GM21737 (cell line): ENCODE measurements around the gene SERPINB10.
"Not testable (repeated sequence)": the region's sequence is repeated elsewhere in the genome, so short reads cannot be mapped to it uniquely, and the experiment has no call there.

Experiments
- ATAC-seq: cut with Tn5 transposase; IDR thresholded peaks from one replicate; pipeline ENCODE4 v1.9.1; 2021; ENCODE audit warnings: mild to moderate bottlenecking, moderate library complexity; ENCODE audit not compliant: unreplicated experiment

SERPINB10 gene

DNA sequence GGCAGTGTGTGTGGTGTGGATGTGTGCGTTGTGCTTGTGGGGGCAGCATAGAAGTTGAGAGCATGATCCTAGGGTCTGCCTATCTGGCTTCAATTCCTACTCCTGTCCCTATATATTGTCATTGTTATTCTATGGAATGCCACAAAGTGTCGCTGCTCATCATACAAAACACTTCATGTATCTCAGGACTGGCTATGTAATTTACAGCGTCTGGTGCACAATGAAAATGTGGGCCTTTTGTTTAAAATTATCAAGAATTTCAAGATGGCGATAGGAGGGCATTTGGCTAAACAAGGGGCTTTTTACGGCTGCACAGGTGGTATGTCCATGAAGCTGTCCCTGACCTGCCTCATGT lies 16.8 kb upstream of the SERPINB10 start:
- ATAC-seq: no peak

GRCh38 chr18:63892566-63892965 lies 15.2 kb upstream of the SERPINB10 start:
- ATAC-seq: no peak

DNA sequence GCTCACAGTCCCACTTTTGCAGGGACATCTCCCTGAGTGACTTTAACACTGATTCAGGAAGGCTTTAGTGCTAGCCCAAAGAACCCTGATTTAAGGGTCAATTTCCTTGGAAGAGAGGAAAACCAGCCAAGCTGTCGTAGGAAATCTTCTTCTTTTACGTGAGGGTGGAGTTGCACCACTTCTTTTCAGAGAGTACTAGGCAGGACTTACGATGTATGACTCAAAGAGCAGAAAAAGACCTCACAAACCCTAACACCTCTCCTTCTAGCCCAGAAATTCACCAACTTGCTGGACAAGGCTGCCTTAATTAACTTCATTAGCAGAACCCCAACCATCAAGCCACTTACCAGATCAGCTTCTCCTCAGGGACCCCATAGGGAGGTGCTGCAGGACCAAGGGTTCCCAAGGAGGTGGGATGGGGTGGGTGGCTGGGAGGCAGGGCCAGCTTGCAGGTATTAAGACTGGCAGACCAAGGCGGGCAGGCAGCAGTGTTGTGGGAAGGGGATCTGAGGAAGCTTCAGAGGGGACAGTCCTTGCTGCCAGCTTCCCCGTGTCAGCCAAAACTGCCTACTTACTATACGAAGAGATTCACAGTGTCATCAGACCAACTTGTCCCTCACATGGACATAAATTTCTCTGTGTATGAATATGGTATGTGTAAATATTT lies 13.5 kb upstream of the SERPINB10 start:
- ATAC-seq: no peak

GRCh38 chr18:63895190-63895589 lies 12.6 kb upstream of the SERPINB10 start:
- ATAC-seq: no peak

- no peak for ATAC-seq
Observed at GRCh38 chr18:63897072-63897471, 10.7 kb upstream of the SERPINB10 start.

GRCh38 chr18:63899206-63899605 lies 8.6 kb upstream of the SERPINB10 start:
- ATAC-seq: no peak

DNA sequence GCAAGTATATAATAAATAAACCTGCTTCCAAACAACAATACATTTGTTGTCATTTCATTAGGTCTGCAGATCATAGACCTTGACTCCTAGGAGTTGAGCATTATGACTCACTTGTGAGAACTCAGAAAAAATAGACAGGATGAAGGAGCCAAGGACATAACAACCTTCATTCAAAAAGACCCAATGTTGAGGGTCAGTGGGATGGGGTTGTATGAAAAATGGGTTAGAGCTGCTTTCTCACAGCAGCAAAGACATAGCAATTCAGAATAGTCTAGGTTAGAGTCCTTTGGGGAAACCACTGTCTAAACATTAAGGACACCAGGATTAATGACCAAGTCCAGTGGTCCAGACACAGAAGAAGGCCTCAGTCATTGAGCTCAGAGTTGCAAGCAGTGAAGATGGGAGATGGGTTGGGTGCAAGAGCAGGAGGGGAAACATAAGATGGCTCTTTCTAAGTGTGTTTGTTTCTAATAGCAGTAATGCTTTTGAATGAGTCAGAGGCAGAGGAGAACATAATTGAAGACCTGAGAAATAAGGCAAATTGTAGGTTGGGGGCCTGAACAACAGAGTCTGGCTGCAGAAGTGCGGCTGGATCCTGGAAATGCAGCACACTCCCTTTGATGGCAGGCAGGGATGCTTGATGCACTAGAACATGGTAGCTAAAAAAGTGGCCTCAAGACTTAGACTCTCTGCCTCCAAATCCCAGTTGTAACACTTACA lies 3.7 kb upstream of the SERPINB10 start:
- no peak for ATAC-seq

DNA sequence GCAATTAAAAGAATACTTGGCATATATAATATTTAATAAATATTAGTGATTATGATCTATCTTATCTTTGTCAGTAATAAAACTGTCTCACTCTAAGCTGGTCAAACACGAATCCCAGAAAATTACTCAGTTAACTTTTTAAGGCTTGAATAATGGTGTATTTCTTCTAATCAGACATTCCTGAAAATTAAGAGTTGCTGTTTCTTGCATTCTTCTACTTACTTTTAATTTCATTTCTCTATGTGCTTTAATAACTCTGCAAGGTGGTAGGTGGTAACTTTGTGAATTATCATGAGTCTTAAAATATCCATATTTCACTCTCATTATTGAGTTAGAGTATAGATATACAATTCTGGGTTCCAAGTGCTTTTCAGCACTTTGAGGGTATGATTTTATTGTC lies 3.1 kb upstream of the SERPINB10 start:
- ATAC-seq: no peak

DNA sequence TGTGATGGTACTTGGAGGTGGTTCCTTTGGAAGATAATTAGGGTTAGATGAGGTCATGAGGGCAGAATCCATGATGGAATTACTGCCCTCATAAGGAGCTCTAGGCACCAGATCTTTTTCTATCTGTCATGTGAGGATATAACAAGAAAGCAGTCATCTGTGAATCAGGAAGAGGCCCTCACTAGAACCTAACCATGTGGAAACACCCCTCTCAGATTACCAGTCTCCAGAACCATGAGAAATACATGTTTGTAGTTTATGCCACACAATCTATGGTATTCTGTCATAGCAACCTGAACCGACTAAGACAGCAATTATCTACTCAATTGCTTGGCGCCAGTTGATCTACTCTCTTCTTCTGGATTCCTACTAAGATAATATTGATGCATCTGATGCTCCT lies 2.4 kb upstream of the SERPINB10 start:
- ATAC-seq: no peak

DNA sequence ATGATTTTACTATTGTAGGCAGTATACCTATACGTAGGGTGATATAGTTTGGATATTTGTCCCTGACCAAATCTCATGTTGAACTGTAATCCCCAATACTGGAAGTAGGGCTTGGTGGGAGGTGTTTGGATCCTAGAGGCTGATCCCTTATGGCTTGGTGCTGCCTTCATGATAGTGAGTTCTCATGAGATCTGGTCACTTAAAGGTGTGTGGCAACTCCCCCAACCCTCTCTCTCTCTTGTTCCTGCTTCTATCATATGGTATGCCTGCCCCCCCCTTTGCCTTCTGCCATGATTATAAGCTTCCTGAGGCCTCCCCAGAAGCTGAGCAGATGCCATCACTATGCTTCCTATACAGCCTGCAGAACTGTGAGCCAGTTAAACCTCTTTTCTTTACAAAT lies 1.7 kb upstream of the SERPINB10 start:
- ATAC-seq: no peak

DNA sequence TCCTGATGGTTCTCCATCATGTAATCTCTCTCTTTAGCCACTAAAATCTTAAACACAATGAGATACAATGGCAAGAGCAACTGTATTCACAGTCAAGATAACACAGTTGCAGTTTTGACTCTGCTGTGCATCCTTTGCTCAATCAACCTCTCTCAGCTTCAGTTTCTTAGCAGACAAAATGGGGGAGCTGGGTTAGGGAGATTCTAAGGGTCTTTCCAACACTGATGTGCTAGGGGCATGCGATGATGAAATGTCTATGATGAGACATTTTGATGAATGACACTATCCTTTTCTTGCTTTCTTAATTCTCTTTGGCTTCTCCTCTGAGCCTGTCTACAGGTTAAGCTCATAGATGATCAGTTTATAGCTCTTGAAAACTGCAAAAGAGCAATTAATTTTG lies 1.1 kb downstream of the SERPINB10 start:
- ATAC-seq: no peak

DNA sequence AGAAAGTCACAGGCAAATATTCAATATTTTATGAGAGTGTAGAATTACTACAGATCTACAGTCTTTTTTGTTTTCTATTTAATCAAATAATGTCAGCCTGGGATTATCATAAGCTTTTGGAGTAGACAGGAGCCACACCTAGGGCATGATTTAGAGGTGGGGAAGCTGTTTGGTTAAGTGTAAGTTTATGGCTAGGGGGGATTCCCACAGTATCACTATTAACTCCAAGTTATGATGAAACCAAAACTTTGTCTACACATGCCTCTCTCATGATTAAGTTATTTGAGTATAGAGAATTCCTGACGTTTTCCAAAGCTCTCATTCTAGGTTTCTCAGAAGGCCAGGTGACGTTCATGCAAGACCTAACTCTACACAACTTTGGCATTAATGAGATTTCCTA lies 2.1 kb downstream of the SERPINB10 start:
- no peak for ATAC-seq

DNA sequence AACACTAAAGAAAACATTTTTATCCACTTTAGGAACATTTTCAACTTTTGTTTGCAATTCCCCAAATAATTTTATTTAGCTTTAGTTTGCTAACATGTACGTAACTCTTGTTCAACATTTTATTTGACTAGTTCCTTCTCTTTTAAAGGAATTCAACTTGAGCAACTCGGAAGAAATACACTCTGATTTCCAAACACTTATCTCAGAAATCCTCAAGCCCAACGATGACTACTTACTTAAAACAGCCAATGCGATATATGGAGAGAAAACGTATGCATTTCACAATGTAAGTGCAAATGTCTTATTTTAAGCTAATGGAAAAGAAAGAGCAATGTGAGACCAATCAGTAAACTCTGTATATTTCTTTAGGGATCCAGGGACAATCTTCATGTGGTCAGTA lies 10.1 kb downstream of the SERPINB10 start:
- no peak for ATAC-seq

GRCh38 chr18:63922049-63922448 lies 14.3 kb downstream of the SERPINB10 start:
- no peak for ATAC-seq

GRCh38 chr18:63924551-63924950 lies 16.8 kb downstream of the SERPINB10 start:
- ATAC-seq: no peak

- ATAC-seq: no peak
Observed at GRCh38 chr18:63928331-63928730, 20.6 kb downstream of the SERPINB10 start.

GRCh38 chr18:63929369-63929768 lies 21.6 kb downstream of the SERPINB10 start:
- ATAC-seq: not testable (repeated sequence)

GRCh38 chr18:63930773-63931354 lies 23.1 kb downstream of the SERPINB10 start:
- no peak for ATAC-seq

- peak; percentile 99 for ATAC-seq
Observed at GRCh38 chr18:63936156-63936931, 28.6 kb downstream of the SERPINB10 start.

- ATAC-seq: no peak
Observed at GRCh38 chr18:63936932-63937393, 29.2 kb downstream of the SERPINB10 start.

DNA sequence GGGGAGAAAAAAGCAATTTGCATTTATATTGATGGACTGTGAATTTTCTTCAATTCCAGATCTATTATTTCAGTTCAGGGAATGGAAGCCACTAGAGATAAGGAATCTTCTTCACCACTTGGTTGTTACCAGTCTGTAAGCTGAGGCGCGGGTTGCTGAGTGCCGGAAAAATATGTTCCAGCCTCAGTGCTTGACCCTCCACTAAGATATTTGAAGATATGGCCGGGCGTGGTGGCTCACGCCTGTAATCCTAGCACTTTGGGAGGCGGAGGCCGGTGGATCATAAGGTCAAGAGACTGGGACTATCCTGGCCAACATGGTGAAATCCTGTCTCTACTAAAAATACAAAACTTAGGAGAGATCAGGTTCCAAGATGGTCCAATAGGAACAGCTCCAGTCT lies 32.2 kb downstream of the SERPINB10 start:
- ATAC-seq: no peak
